Sigmoid colon (tissue), 7 donors: ENCODE measurements around the gene FGF21. TPM values are rescaled to one million over a fixed set of nuclear protein-coding genes. Genes with fewer than 3 reads are reported as not detected.

Experiments used
- DNase-seq: peaks from one replicate; pipeline ENCODE4 v3.0.0-alpha.2; 2019
- H3K27ac ChIP-seq, 4 donors: fragments of 200-600 bp; sonication (generic); one replicate each; pipeline ENCODE4 v1.5.1; 2016 to 2019; ENCODE audit warnings: mild to moderate bottlenecking in 1 of 4
- H3K27me3 ChIP-seq, 3 donors: fragments of 200-600 bp; sonication (generic); one replicate each; pipeline ENCODE4 v1.5.1; 2019; ENCODE audit warnings: mild to moderate bottlenecking in 1 of 3
- H3K36me3 ChIP-seq, 4 donors: fragments of 200-600 bp; sonication (generic); one replicate each; pipeline ENCODE4 v1.5.1; 2016 to 2019
- H3K4me1 ChIP-seq, 4 donors: fragments of 200-600 bp; sonication (generic); one replicate each; pipeline ENCODE4 v1.5.1; 2017 to 2019
- H3K4me3 ChIP-seq, 4 donors: fragments of 200-600 bp; sonication (generic); one replicate each; pipeline ENCODE4 v1.5.1; 2017 to 2019; ENCODE audit warnings: mild to moderate bottlenecking in 2 of 4, moderate library complexity in 1 of 4
- H3K9me3 ChIP-seq, 4 donors: fragments of 200-600 bp in 3 of 4; sonication (generic) in 3 of 4; one replicate each; pipeline versions ENCODE4 v1.5.1 to v1.6.1; 2013 to 2019
- EP300 ChIP-seq, 4 donors: sonication (generic); formaldehyde crosslinking; IDR thresholded peaks; one replicate each; pipeline ENCODE4 v1.6.1; 2017; ENCODE audit warnings: antibody characterized with exemption in 4 of 4
- POLR2A ChIP-seq, 2 donors: fragments of 450-650 bp; IDR thresholded peaks; one replicate each; pipeline ENCODE4 v1.6.1; 2016; ENCODE audit warnings: antibody characterized with exemption in 2 of 2, mild to moderate bottlenecking in 2 of 2, moderate library complexity in 2 of 2
- POLR2AphosphoS5 ChIP-seq, 4 donors: sonication (generic); formaldehyde crosslinking; IDR thresholded peaks; one replicate each; pipeline ENCODE4 v1.6.1; 2017; ENCODE audit warnings: antibody characterized with exemption in 4 of 4
- WGBS, 2 donors: extraction: QIAGEN DNeasy Blood & Tissue Kit; methylation state at CpG; one replicate each; pipeline ENCODE4 v1.1.7; 2013; 5-methylcytosine and 5-hydroxymethylcytosine counted together
- intact Hi-C: fragments of 100-400 bp; cut with DNase I; formaldehyde crosslinking; loops from one replicate; pipeline ENCODE4 v1.15.1; 2023
- polyA plus RNA-seq, 3 donors: library from polyadenylated mRNA; stranded (reverse); fragments of 200-250 nt; gene quantifications; one replicate each; pipeline ENCODE4 v1.2.3, GENCODE V29; 2013
- total RNA-seq, 4 donors: library from RNA; depleted of rRNA; stranded (reverse); fragments of >200 nt; gene quantifications; one replicate each; pipeline ENCODE4 v1.1.0, GENCODE V29; 2016
- TF ChIP-seq, protein P1 (sequence below), 4 experiments: fragments of 450-650 bp in 3 of 4; fragments of 200-600 bp in 1 of 4; IDR thresholded peaks; one replicate each; pipeline ENCODE4 v1.5.1; 2016 to 2019; ENCODE audit warnings: antibody characterized with exemption in 4 of 4, mild to moderate bottlenecking in 3 of 4, moderate library complexity in 2 of 4
- donor health status: healthy with polysubstance abuse.
- donor health status: Bipolar disorder and iron deficiency.
- donor health status: healthy.

The FGF21 gene
- total and polyA plus RNA-seq, 7 donors, result not detected

DNA sequence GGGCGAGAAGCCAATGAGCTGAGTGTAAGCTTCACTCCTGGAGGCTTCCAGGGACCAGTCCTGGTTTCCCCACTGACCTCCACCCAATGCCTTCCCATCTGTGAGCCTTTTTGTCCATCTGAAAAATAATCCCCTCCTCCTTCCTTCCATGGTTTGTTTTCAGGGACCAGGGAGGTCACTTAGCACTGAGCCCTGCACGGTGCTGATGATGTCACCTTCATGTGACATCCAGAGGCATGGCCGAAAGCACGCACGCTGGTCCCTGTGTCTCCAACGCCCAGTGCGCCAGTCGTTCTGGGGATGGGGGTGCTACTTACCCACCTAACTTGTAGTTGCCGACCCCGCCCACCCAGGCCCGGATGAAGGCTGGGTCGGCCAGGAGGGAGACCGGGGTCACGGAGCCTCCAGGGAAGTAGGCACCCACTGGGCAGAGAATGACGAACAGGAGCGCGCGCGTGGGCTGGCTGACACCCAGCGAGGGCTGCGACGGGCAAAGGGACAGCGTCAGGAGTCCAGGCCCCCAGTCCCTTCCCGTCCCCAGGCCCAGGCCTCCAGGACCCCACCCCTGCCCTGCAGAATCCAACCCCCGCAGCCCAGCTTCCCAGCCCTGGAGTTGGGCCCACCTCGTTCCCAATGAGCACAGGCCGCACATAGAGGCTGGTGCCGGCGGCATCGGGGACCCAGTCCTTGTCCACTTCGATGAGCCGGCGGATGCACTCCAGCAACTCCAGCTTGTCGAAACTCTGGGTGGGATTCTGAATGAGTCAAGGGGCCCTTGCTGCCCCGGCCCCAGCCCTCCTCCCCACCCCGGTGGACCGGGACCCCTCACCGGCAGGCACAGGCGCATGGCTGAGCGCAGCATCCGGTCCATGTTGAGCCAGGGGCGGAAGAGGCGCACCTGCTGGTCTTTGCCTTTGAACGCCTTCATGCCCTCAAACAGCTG lies 44.3 kb downstream of the FGF21 start:
- Histone ChIP-seq H3K4me3 (no peak overlapping the region), H3K4me1 (peaks cover 0 to 17% (median 16%) of the 10 kb centered on the region in 4 donors), H3K9me3 (no peaks in the 10 kb centered on the region), H3K27ac (no peak overlapping the region), H3K36me3 (peaks cover 0 to 14% (median 0%) of the 10 kb centered on the region in 4 donors), H3K27me3 (no peaks in the 10 kb centered on the region)
- intact Hi-C loops, result loop anchor here (5.0 kb wide), 1 partner anchor 163 kb away; no protein-coding TSS in a partner anchor
- no peak for DNase-seq
- TF ChIP-seq, protein P1, sequence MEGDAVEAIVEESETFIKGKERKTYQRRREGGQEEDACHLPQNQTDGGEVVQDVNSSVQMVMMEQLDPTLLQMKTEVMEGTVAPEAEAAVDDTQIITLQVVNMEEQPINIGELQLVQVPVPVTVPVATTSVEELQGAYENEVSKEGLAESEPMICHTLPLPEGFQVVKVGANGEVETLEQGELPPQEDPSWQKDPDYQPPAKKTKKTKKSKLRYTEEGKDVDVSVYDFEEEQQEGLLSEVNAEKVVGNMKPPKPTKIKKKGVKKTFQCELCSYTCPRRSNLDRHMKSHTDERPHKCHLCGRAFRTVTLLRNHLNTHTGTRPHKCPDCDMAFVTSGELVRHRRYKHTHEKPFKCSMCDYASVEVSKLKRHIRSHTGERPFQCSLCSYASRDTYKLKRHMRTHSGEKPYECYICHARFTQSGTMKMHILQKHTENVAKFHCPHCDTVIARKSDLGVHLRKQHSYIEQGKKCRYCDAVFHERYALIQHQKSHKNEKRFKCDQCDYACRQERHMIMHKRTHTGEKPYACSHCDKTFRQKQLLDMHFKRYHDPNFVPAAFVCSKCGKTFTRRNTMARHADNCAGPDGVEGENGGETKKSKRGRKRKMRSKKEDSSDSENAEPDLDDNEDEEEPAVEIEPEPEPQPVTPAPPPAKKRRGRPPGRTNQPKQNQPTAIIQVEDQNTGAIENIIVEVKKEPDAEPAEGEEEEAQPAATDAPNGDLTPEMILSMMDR (IDR thresholded peaks at IDR 0.05), result no peak
- TF ChIP-seq EP300 (IDR thresholded peaks at IDR 0.05) (no peak), POLR2A (IDR thresholded peaks at IDR 0.05) (no peak), POLR2AphosphoS5 (IDR thresholded peaks at IDR 0.05) (no peak)
- WGBS, 2 donors, result 96% methylated on average over 44 of the region's 44 CpGs

DNA sequence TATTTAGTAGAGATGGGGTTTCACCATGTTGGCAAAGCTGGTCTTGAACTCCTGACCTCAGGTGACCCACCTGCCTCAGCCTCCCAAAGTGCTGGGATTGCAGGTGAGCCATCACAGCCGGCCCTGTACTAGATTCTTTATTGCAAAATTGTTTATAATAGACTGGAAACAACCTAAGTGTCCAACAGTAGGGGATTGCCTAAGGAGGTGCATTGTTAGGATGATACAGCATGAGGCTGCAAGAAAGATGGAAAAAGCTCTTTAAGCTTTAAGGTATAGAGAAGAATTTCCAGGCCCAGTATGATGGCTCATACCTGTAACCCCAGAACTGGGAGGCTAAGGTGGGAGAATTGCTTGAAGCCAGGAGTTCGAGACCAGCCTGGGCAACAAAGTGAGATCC lies 47.3 kb downstream of the FGF21 start:
- 67 to 87% methylated on average over 2 of the region's 2 CpGs for WGBS, 2 donors
- intact Hi-C loops, result no loop called here
- H3K36me3 ChIP-seq, result peaks cover 0 to 16% (median 0%) of the 10 kb centered on the region in 4 donors
- no peaks in the 10 kb centered on the region for H3K27me3 ChIP-seq
- no peaks in the 10 kb centered on the region for H3K4me1 ChIP-seq
- TF ChIP-seq POLR2A (IDR thresholded peaks at IDR 0.05), result no peak
- TF ChIP-seq EP300 (IDR thresholded peaks at IDR 0.05), result no peak
- TF ChIP-seq POLR2AphosphoS5 (IDR thresholded peaks at IDR 0.05), result no peak
- TF ChIP-seq, protein P1 (IDR thresholded peaks at IDR 0.05), result no peak
- no peak overlapping the region for H3K27ac ChIP-seq
- H3K4me3 ChIP-seq, result no peak overlapping the region
- DNase-seq, result no peak
- no peaks in the 10 kb centered on the region for H3K9me3 ChIP-seq

DNA sequence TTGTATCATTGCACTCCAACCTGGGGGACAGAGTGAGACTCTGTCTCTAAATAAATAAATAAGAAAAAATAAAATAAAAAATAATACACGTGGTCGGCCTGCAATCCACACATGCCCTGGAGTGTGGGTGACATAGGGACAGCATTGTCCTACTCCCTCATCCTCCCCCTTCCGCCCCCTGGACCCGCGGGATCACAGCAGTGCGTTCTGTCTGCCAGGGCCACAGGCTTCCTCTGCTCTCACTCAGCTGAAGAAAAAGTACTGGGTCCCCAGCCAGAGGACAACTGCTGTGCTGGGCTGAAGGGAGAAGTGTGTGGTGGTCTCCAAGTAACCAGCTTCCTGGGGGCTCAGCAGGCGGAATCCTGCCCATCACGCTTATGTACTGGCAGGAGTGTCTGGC lies 49.2 kb downstream of the FGF21 start:
- Histone ChIP-seq H3K27ac (no peak overlapping the region), H3K36me3 (peaks cover 0 to 12% (median 0%) of the 10 kb centered on the region in 4 donors), H3K9me3 (no peaks in the 10 kb centered on the region), H3K4me1 (peaks cover 0 to 2% (median 0%) of the 10 kb centered on the region in 4 donors), H3K27me3 (no peaks in the 10 kb centered on the region), H3K4me3 (no peak overlapping the region)
- TF ChIP-seq, protein P1 (IDR thresholded peaks at IDR 0.05), result no peak
- TF ChIP-seq POLR2A (IDR thresholded peaks at IDR 0.05) (no peak), EP300 (IDR thresholded peaks at IDR 0.05) (no peak), POLR2AphosphoS5 (IDR thresholded peaks at IDR 0.05) (no peak)
- no peak for DNase-seq
- 90 to 91% methylated on average over 8 of the region's 8 CpGs for WGBS, 2 donors
- intact Hi-C loops, result no loop called here

DNA sequence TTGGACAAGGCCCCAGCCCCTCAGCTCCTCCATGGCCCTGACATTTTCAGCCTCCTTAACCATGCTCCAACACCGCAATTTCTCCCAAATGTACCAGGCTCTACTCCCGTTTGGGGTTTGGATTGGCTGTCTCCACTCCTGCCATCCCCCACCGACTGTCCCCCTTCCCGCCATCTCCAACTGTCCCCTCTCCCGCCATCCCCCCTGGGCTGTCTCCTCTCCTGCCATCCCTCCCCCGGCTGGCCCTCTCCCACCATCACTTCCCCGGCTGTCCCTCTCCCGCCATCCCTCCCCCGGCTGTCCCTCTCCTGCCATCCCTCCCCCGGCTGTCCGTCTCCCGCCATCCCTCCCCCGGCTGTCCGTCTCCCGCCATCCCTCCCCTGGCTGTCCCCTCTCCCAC lies 50.1 kb downstream of the FGF21 start:
- H3K27ac ChIP-seq, result no peak overlapping the region
- no peaks in the 10 kb centered on the region for H3K27me3 ChIP-seq
- H3K9me3 ChIP-seq, result no peaks in the 10 kb centered on the region
- TF ChIP-seq POLR2A (IDR thresholded peaks at IDR 0.05) (no peak), POLR2AphosphoS5 (IDR thresholded peaks at IDR 0.05) (no peak), EP300 (IDR thresholded peaks at IDR 0.05) (no peak)
- TF ChIP-seq, protein P1 (IDR thresholded peaks at IDR 0.05), result no peak
- peaks cover 0 to 8% (median 7%) of the 10 kb centered on the region in 4 donors for H3K4me1 ChIP-seq
- H3K36me3 ChIP-seq, result peaks cover 0 to 6% (median 0%) of the 10 kb centered on the region in 4 donors
- intact Hi-C loops, result no loop called here
- no peak for DNase-seq
- no peak overlapping the region for H3K4me3 ChIP-seq
- 93 to 95% methylated on average over 15 of the region's 15 CpGs for WGBS, 2 donors
